Tibial nerve (tissue), 4 donors: ENCODE data around the gene MKLN1. TPM values are rescaled to one million over a fixed set of nuclear protein-coding genes. Genes with fewer than 3 reads are reported as not detected.

Source experiments
- DNase-seq, 2 donors: peaks; one replicate each; pipeline ENCODE4 v3.0.0-alpha.2; 2019; ENCODE audit warnings: low spot score in 2 of 2
- H3K27ac ChIP-seq, 4 donors: fragments of 200-600 bp; sonication (generic) in 3 of 4; one replicate each; pipeline ENCODE4 v1.5.1; 2017 to 2019; ENCODE audit warnings: mild to moderate bottlenecking in 1 of 4
- H3K27me3 ChIP-seq, 2 donors: fragments of 200-600 bp; sonication (generic) in 1 of 2; one replicate each; pipeline versions ENCODE4 v1.5.1 to v1.6.0; 2017 to 2019
- H3K36me3 ChIP-seq, 3 donors: fragments of 200-600 bp; sonication (generic); one replicate each; pipeline ENCODE4 v1.5.1; 2018 to 2019
- H3K4me1 ChIP-seq, 4 donors: fragments of 200-600 bp; sonication (generic) in 3 of 4; one replicate each; pipeline ENCODE4 v1.5.1; 2017 to 2019
- H3K4me3 ChIP-seq, 4 donors: fragments of 200-600 bp; sonication (generic) in 3 of 4; one replicate each; pipeline ENCODE4 v1.5.1; 2017 to 2019; ENCODE audit warnings: mild to moderate bottlenecking in 1 of 4, moderate library complexity in 1 of 4
- H3K9me3 ChIP-seq, 4 donors: fragments of 200-600 bp; sonication (generic) in 3 of 4; one replicate each; pipeline ENCODE4 v1.5.1; 2017 to 2019
- EP300 ChIP-seq, 2 donors: sonication (generic); formaldehyde crosslinking; IDR thresholded peaks; one replicate each; pipeline ENCODE4 v1.6.1; 2017; ENCODE audit warnings: antibody characterized with exemption in 2 of 2, mild to moderate bottlenecking in 1 of 2
- POLR2A ChIP-seq, 2 donors: fragments of 450-650 bp; IDR thresholded peaks; one replicate each; pipeline ENCODE4 v1.6.1; 2017; ENCODE audit warnings: antibody characterized with exemption in 2 of 2, mild to moderate bottlenecking in 2 of 2, moderate library complexity in 2 of 2
- whole genome bisulfite sequencing, 2 donors: methylation state at CpG; one replicate each; pipeline ENCODE4 v1.1.5; 2018; 5-methylcytosine and 5-hydroxymethylcytosine counted together
- total RNA-seq, 4 donors: library from RNA; depleted of rRNA; stranded (reverse); fragments of >200 nt; gene quantifications; one replicate each; pipeline ENCODE4 v1.1.0, GENCODE V29; 2016
- TF ChIP-seq, protein P1 (sequence below), 5 experiments: fragments of 200-600 bp in 3 of 5; fragments of 450-650 bp in 2 of 5; sonication (generic) in 3 of 5; IDR thresholded peaks; one replicate each; pipeline ENCODE4 v1.5.1; 2016 to 2019; ENCODE audit warnings: antibody characterized with exemption in 5 of 5, mild to moderate bottlenecking in 3 of 5, moderate library complexity in 2 of 5

The MKLN1 gene
- total RNA-seq, 4 donors from 2014 or later, result 86.4 to 143 (median 95.0) TPM

DNA sequence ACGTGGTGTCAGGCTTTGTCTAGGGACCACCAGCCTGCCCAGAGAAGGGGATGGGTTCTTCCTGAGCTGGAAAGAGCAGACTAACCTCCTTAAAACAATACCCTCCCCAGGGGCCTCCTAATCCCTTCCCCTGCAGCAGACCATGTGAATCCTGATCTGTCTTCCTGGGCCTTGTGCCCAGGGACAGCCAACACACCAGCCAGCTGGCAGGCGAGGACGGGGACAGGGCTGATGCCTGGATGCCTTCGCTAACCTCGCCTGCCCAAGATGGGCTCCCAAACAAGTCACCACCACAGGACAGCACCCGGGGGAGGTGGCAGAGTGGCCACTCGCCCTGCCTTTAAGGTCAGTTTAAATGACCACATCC lies 211.1 kb downstream of the MKLN1 start:
- Histone ChIP-seq H3K9me3 (no peaks in the 10 kb centered on the region), H3K36me3 (no peaks in the 10 kb centered on the region), H3K27ac (peak overlapping the region in 1 of 4 donors; percentile 9), H3K27me3 (no peaks in the 10 kb centered on the region), H3K4me1 (peaks cover 0 to 17% (median 0%) of the 10 kb centered on the region in 4 donors), H3K4me3 (no peak overlapping the region)
- DNase-seq, result no peak
- TF ChIP-seq, protein P1, sequence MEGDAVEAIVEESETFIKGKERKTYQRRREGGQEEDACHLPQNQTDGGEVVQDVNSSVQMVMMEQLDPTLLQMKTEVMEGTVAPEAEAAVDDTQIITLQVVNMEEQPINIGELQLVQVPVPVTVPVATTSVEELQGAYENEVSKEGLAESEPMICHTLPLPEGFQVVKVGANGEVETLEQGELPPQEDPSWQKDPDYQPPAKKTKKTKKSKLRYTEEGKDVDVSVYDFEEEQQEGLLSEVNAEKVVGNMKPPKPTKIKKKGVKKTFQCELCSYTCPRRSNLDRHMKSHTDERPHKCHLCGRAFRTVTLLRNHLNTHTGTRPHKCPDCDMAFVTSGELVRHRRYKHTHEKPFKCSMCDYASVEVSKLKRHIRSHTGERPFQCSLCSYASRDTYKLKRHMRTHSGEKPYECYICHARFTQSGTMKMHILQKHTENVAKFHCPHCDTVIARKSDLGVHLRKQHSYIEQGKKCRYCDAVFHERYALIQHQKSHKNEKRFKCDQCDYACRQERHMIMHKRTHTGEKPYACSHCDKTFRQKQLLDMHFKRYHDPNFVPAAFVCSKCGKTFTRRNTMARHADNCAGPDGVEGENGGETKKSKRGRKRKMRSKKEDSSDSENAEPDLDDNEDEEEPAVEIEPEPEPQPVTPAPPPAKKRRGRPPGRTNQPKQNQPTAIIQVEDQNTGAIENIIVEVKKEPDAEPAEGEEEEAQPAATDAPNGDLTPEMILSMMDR (IDR thresholded peaks at IDR 0.05), result no peak
- TF ChIP-seq POLR2A (IDR thresholded peaks at IDR 0.05) (no peak), EP300 (IDR thresholded peaks at IDR 0.05) (no peak)
- WGBS, 2 donors, result 86 to 90% methylated on average over 7 of the region's 7 CpGs

DNA sequence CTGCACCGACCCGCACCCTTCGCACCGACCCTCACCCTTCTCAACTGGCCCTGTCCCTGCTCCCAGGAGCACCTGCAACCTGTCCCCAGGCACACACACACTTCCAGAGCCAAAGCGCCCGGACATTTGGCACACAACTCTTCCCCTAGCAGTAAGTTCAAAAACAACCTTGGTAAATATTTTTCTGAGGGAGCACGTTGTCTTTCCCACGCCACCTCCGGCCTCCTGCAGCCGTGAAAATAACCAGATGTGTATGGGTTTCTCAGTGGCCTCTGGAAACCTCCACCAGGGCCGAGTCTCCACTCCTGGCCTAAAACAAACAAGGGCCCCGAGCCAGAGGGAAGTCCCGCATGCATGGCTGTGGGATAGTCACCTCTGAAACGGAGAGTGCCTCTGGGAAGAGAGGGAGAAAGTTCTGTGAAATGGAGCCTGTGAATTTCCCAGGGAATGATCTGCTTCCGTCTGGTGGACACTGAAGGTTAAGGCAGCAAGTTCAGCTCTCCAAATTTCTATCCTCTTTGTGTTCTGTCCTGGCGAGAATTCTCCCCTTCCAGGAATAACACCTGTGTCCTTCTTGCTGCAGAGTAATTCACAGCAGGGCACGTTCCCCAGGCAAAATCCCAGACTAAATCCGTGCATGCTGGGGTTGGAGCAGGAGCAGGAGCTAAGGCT lies 213.0 kb downstream of the MKLN1 start:
- no peaks in the 10 kb centered on the region for H3K36me3 ChIP-seq
- H3K9me3 ChIP-seq, result no peaks in the 10 kb centered on the region
- H3K27me3 ChIP-seq, result no peaks in the 10 kb centered on the region
- H3K27ac ChIP-seq, result peak overlapping the region in 3 of 4 donors; percentile 4 to 65 (median 43)
- 54 to 64% methylated on average over 18 of the region's 18 CpGs for WGBS, 2 donors
- H3K4me3 ChIP-seq, result no peak overlapping the region
- H3K4me1 ChIP-seq, result peaks cover 0 to 33% (median 0%) of the 10 kb centered on the region in 4 donors
- DNase-seq, result no peak
- TF ChIP-seq, protein P1 (IDR thresholded peaks at IDR 0.05), result peak in 3 of 5 experiments; percentile 19 to 62 (median 38)
- no peak for TF ChIP-seq EP300 (IDR thresholded peaks at IDR 0.05)

DNA sequence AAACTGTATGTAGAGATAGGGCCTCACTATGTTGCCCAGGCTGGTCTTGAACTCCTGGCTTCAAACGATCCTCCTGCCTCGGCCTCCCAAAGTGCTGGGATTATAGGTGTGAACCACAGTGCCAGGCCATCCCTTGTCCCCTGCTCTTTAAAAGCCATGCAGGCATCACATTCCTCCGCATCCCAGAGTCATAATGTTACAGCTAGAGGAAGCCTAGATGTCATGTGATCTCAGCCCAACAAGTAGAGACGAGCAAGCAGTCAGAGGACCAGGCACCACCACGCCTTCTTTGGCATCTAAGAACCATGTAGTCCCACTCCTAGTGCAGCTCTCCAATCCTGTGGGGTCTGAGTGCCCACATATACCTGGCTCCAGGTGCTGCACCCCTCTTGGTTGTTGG lies 215.6 kb downstream of the MKLN1 start:
- no peaks in the 10 kb centered on the region for H3K9me3 ChIP-seq
- peaks cover 0 to 41% (median 0%) of the 10 kb centered on the region in 4 donors for H3K4me1 ChIP-seq
- no peak overlapping the region for H3K4me3 ChIP-seq
- H3K27ac ChIP-seq, result peak overlapping the region in 1 of 4 donors; percentile 11
- H3K36me3 ChIP-seq, result no peaks in the 10 kb centered on the region
- H3K27me3 ChIP-seq, result no peaks in the 10 kb centered on the region
- 89 to 97% methylated on average over 4 to 5 of the region's 5 CpGs for WGBS, 2 donors
- no peak for DNase-seq
- TF ChIP-seq EP300 (IDR thresholded peaks at IDR 0.05) (no peak), POLR2A (IDR thresholded peaks at IDR 0.05) (no peak)
- TF ChIP-seq, protein P1 (IDR thresholded peaks at IDR 0.05), result no peak

DNA sequence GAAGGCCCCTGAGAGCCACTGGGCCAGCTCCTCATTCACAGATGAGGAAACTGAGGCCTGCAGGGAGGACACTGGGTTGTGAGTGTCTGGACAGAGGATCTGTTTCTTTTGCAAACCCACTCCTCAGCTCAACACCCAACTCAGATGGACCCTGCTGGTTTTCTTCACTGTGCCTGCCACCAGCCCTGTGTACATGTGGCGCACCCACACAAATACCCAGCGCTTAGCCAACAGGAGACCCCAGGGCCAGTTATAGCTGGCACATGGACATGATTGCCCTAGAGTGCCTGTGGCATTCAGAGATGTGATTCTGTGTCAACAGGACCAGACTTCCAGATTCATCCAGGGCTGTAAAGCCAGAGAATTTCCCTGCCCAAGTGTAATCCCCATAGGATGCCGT lies 216.3 kb downstream of the MKLN1 start:
- Histone ChIP-seq H3K4me3 (no peak overlapping the region), H3K4me1 (peaks cover 0 to 41% (median 0%) of the 10 kb centered on the region in 4 donors), H3K27me3 (no peaks in the 10 kb centered on the region), H3K9me3 (no peaks in the 10 kb centered on the region), H3K27ac (peak overlapping the region in 2 of 4 donors; percentile 11 to 28), H3K36me3 (no peaks in the 10 kb centered on the region)
- TF ChIP-seq POLR2A (IDR thresholded peaks at IDR 0.05) (no peak), EP300 (IDR thresholded peaks at IDR 0.05) (no peak)
- TF ChIP-seq, protein P1 (IDR thresholded peaks at IDR 0.05), result no peak
- DNase-seq, result no peak
- WGBS, 2 donors, result 92 to 93% methylated on average over 2 to 3 of the region's 3 CpGs

DNA sequence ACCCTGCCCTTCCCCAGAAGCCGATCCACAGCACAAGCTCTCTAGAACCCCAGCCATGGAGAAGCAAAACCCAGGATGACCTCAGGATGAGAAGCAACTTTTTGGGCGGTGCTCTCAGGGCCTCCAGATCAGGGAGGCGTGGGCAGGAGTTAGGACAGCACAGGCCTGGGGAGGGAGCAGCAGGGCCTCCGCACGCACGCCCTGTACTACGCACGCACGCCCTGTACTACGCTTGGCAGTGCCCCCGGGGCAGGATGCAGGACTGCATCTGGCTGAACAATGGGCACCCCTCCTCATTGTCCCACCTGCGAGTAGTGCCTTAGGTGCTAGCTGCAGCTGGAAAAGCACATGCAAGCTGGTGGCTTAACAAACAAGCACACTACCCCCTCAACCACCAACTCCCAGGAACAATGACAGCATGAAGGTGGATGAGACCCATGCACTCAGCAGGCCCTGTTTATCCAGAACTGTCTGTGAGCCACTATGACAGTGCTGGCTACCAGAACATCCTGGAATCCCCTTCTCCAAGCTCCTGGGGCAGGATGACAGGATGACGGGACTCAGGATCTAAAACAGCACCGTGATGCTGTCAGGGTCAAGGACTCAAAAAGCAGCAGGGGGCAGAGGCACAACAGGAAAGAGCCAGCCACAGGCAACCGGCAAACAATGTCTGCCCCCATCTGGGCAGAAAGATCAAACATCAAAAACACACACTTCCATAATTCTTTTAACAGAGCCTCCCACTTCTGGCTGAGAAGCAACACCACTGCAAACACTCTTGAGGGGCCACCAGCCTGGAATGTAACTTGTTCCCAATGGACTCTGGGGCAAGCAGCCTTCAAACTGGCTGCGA lies 217.0 kb downstream of the MKLN1 start:
- no peak for TF ChIP-seq POLR2A (IDR thresholded peaks at IDR 0.05)
- TF ChIP-seq, protein P1 (IDR thresholded peaks at IDR 0.05), result peak in 1 of 5 experiments; percentile 30
- no peak for TF ChIP-seq EP300 (IDR thresholded peaks at IDR 0.05)
- H3K27ac ChIP-seq, result peak overlapping the region in 1 of 4 donors; percentile 34

More for the DNA sequence above, 217.0 kb downstream of the MKLN1 start:
- Histone ChIP-seq H3K27me3 (no peaks in the 10 kb centered on the region), H3K4me1 (peaks cover 0 to 41% (median 0%) of the 10 kb centered on the region in 4 donors), H3K36me3 (no peaks in the 10 kb centered on the region), H3K4me3 (no peak overlapping the region), H3K9me3 (no peaks in the 10 kb centered on the region)
- no peak for DNase-seq
- 63 to 73% methylated on average over 11 to 12 of the region's 16 CpGs for WGBS, 2 donors
